ENCODE results near the gene FOXP4. TPM values are rescaled to one million over a fixed set of nuclear protein-coding genes. Genes with fewer than 3 reads are reported as not detected.

Gene FOXP4
- total RNA-seq, 1 donor, result 2.2 TPM

DNA sequence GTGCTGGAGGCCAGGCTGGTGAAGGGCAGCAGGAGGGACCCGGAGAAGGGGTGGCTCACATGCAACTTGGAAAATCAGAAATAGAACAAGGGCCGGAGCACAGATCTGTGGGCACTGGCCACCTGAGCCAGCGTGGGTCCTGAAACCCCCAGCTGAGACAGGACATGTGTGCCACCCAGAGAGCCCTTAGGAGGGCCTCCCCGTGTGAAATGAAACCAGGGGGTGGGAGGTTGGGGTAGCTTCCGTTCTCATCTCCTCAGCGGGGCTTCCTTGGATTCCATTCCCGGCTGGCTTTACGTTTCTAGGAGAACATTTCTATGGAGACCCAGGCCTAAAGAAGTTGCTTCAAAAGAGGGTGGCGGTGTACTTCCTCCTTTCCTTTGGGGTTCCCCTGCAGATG, 5.7 kb downstream of the FOXP4 start:
- TF ChIP-seq, protein P1, sequence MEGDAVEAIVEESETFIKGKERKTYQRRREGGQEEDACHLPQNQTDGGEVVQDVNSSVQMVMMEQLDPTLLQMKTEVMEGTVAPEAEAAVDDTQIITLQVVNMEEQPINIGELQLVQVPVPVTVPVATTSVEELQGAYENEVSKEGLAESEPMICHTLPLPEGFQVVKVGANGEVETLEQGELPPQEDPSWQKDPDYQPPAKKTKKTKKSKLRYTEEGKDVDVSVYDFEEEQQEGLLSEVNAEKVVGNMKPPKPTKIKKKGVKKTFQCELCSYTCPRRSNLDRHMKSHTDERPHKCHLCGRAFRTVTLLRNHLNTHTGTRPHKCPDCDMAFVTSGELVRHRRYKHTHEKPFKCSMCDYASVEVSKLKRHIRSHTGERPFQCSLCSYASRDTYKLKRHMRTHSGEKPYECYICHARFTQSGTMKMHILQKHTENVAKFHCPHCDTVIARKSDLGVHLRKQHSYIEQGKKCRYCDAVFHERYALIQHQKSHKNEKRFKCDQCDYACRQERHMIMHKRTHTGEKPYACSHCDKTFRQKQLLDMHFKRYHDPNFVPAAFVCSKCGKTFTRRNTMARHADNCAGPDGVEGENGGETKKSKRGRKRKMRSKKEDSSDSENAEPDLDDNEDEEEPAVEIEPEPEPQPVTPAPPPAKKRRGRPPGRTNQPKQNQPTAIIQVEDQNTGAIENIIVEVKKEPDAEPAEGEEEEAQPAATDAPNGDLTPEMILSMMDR (IDR thresholded peaks at IDR 0.05; ENCODE audit: insufficient read depth, low read depth, low read length), result no peak
- no peak for DNase-seq (ENCODE audit: low read depth)
- H3K4me3 ChIP-seq (ENCODE audit: low read depth, low read length), result no peak overlapping the region

DNA sequence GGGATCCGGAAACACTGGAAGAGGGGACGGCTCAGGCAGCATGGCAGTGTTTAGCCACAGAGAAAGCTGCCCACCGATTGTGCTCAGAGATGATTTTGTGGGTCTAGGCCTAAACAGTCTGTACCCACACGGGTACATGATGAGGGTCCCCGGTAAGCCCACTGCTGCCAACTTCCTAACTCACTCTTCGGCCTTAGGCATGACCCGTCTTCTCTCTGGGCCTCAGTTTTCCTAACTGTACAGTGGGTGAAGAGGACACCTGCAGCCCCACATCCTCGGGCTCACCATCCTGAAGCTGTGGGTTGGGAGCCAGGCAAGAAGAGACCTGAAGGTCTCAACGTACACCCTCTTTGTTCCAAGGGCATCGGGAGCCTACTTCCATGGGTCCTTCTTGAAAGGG, 6.5 kb downstream of the FOXP4 start:
- TF ChIP-seq, protein P1 (IDR thresholded peaks at IDR 0.05; ENCODE audit: insufficient read depth, low read depth, low read length), result no peak
- no peak overlapping the region for H3K4me3 ChIP-seq (ENCODE audit: low read depth, low read length)
- DNase-seq (ENCODE audit: low read depth), result no peak

DNA sequence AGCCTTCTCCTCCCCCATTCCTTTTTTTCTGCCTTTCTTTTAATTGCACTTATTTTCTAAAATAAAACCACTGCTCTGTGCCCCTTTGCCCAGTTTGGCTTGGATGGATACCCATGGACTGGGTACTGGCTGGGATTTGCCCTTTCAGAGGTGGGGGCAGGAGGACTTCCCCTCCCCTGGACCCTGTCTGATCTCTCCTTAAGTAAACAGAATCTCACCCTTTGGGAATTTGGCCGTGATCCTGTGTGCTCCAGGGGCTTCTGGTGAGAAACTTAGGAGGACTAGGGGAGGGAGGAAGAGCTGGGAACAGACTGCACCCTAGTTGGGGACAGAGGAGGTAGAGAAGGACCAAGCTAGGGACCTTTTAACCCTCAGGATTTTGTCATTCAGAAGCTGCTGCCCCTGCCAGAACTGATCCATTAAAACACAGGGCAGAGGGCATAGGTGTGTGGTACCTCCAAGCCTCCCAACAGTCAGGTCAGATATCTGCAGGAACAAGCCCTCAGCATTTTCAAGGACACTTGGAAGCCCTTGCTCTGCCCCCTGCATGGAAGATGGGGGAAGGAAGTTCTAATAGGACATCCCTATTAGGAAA, 7.3 kb downstream of the FOXP4 start:
- H3K4me3 ChIP-seq (ENCODE audit: low read depth, low read length), result no peak overlapping the region
- no peak for DNase-seq (ENCODE audit: low read depth)
- TF ChIP-seq, protein P1 (IDR thresholded peaks at IDR 0.05; ENCODE audit: insufficient read depth, low read depth, low read length), result no peak

DNA sequence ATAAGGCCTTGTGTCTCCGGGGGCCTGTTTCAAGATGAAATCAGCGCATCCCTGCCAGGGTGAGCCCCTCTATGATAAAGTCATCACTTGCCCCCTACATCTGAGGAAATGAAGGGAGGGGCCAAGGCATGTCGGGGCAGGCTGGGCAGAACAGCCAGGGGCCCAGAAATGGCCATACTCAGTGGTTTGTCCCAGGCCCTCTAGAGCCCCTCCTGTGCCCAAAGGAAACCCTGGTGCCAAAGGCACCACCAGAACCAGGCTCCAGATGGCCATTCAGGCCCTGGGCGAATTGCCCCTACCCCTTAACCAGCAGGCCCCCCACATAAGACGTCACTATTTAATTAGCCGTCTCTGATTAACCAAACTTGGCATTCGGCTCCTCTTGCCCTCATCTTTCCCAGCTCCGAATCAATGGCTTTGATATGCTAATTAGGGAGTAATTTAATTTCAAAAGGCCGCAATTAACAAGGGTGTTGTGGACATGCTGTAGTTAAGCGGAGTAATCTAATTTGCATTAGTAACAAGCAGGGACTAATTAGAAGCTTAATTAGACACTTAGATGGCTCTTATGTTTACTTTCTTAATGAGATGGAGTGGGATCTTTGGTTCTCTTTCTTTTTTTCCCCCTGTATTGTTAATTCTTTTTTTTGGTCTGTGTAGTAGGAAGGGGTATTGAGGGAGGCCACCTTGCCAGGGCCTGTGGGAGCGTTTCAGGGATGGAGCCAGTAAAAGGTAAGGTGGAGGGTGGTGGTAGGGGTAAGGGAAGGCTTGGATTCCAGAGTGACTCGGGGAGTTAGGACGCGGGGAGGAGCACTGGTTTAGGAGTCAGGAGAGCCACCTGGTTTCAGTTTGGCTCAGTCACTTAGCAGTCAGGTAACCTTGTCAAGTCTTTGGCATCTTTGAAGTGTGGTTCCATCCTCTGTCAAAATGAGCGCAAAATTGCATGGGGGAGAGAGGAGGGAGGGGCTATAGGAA, 9.4 kb downstream of the FOXP4 start:
- TF ChIP-seq, protein P1 (IDR thresholded peaks at IDR 0.05; ENCODE audit: insufficient read depth, low read depth, low read length), result no peak
- no peak for DNase-seq (ENCODE audit: low read depth)
- H3K4me3 ChIP-seq (ENCODE audit: low read depth, low read length), result no peak overlapping the region

DNA sequence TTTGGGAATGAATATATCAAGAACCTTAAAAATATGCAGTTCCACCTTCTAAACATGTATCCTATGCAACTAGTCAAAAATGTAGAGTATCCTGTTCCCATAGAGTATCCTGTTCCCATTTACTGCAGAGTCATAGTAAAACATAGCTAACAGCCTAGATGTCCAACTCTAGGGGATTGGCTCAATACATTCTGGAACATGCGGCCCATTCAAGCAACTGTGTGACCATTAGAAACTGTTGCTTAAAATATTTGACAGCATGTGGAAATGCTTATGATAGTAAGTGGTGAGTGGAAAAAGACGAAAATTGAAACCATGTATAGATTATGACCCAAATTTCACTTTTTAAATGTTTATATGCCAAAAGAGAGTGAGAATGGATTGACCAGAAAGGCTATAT, 11.2 kb downstream of the FOXP4 start:
- no peak for DNase-seq (ENCODE audit: low read depth)
- no peak overlapping the region for H3K4me3 ChIP-seq (ENCODE audit: low read depth, low read length)
- TF ChIP-seq, protein P1 (IDR thresholded peaks at IDR 0.05; ENCODE audit: insufficient read depth, low read depth, low read length), result no peak

DNA sequence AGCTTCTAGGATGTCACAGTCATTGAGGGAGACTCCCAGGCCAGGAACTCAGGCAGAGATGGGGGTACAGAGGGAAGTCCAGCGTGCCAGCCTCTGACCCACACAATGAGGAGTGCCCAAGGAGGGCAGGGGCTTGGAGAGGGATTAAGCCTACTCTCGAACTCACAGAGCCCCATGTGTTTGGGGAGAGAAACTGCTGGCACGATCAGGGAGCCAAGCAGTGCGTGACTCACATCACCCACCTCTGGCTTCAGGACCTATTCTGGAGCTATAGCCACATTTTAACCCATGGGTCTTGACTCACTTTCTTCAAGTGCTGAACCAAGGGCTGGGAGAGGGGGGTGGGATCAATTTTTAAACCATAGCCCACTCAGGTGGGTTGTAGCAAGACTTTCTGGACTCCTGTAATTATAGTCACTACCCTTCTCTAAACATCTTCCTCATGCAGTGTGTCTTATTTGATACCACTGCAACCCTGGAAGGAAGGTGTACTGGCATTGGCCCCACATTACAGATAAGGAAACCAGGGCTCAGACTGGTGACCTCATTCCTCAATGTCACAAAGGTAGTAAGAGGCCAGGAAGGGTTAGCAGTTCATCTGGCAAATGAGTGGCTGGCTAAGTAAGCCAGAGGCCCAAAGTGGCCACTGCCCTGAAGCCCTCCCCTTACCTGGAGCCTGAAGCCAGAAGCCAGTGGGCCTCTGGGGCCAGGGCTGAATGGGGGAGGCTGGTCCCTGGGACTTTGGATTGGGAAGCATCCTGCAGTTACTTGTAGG, 12.0 kb downstream of the FOXP4 start:
- no peak for DNase-seq (ENCODE audit: low read depth)
- H3K4me3 ChIP-seq (ENCODE audit: low read depth, low read length), result no peak overlapping the region
- TF ChIP-seq, protein P1 (IDR thresholded peaks at IDR 0.05; ENCODE audit: insufficient read depth, low read depth, low read length), result no peak
